Activated CD8-positive, alpha-beta memory T cell treated with anti-CD3 and anti-CD28 coated beads for 24 hours (primary cell): Measurements from ENCODE around the gene FAR2.
"Not testable (repeated sequence)": the region's sequence is repeated elsewhere in the genome, so short reads cannot be mapped to it uniquely, and the experiment has no call there.

Experiments used
- DNase-seq: peaks from one replicate; pipeline ENCODE4 v3.0.0-alpha.2; 2020

FAR2 gene

GRCh38 chr12:29286081-29286790 is 137.2 kb downstream of the FAR2 start:
- DNase-seq, result no peak

- no peak for DNase-seq
Measured at GRCh38 chr12:29287622-29288021, 138.5 kb downstream of the FAR2 start.

- DNase-seq, result no peak
Measured at GRCh38 chr12:29288031-29288430, 139.0 kb downstream of the FAR2 start.

- not testable (repeated sequence) for DNase-seq
Measured at GRCh38 chr12:29290475-29290874, 141.4 kb downstream of the FAR2 start.

- DNase-seq, result no peak
Measured at GRCh38 chr12:29291226-29291625, 142.1 kb downstream of the FAR2 start.

GRCh38 chr12:29299633-29300032 is 150.6 kb downstream of the FAR2 start:
- no peak for DNase-seq

- DNase-seq, result no peak
Measured at GRCh38 chr12:29301114-29301513, 152.0 kb downstream of the FAR2 start.

- no peak for DNase-seq
Measured at GRCh38 chr12:29304388-29304787, 155.3 kb downstream of the FAR2 start.

GRCh38 chr12:29306266-29306665 is 157.2 kb downstream of the FAR2 start:
- DNase-seq, result no peak

GRCh38 chr12:29306682-29307081 is 157.6 kb downstream of the FAR2 start:
- DNase-seq, result no peak

- no peak for DNase-seq
Measured at GRCh38 chr12:29309320-29309902, 160.3 kb downstream of the FAR2 start.

GRCh38 chr12:29310899-29311298 is 161.8 kb downstream of the FAR2 start:
- no peak for DNase-seq

GRCh38 chr12:29314416-29314815 is 165.3 kb downstream of the FAR2 start:
- DNase-seq, result no peak

- no peak for DNase-seq
Measured at GRCh38 chr12:29316752-29317151, 167.7 kb downstream of the FAR2 start.

GRCh38 chr12:29317556-29318363 is 168.7 kb downstream of the FAR2 start:
- DNase-seq, result no peak

- DNase-seq, result no peak
Measured at GRCh38 chr12:29320295-29321085, 171.4 kb downstream of the FAR2 start.

GRCh38 chr12:29322157-29322556 is 173.1 kb downstream of the FAR2 start:
- no peak for DNase-seq

- no peak for DNase-seq
Measured at GRCh38 chr12:29329411-29329810, 180.3 kb downstream of the FAR2 start.

GRCh38 chr12:29333178-29333577 is 184.1 kb downstream of the FAR2 start:
- no peak for DNase-seq

- DNase-seq, result no peak
Measured at GRCh38 chr12:29334937-29335336, 185.9 kb downstream of the FAR2 start.

GRCh38 chr12:29337325-29337724 is 188.2 kb downstream of the FAR2 start:
- DNase-seq, result no peak

- DNase-seq, result no peak
Measured at GRCh38 chr12:29343022-29343799, 194.1 kb downstream of the FAR2 start.
